Measurements from ENCODE around the gene RRM2. TPM values are rescaled to one million over a fixed set of nuclear protein-coding genes. Genes with fewer than 3 reads are reported as not detected.

Gene RRM2
- total RNA-seq, 1 donor from 2014 or later = 11.9 TPM

GRCh38 chr2:10086950-10087349 lies 35.6 kb upstream of the RRM2 start:
- H3K9ac ChIP-seq (ENCODE audit: low read length) = no peak overlapping the region
- Mint-ChIP-seq H3K27ac (ENCODE audit: unreplicated experiment) (no peak overlapping the region), H3K4me1 (ENCODE audit: low read depth, unreplicated experiment) (peaks cover 13% of the 10 kb centered on the region), H3K9me3 (ENCODE audit: unreplicated experiment) (peaks cover 3% of the 10 kb centered on the region), H3K4me3 (ENCODE audit: unreplicated experiment) (no peak overlapping the region), H3K27me3 (ENCODE audit: low read depth, unreplicated experiment) (peaks cover 43% of the 10 kb centered on the region), H3K36me3 (ENCODE audit: low read depth, unreplicated experiment) (peaks cover 4% of the 10 kb centered on the region)
- no peaks in the 10 kb centered on the region for H4K20me1 ChIP-seq (ENCODE audit: insufficient read depth, low read length)
- peaks cover 48% of the 10 kb centered on the region for H3K27me3 ChIP-seq (ENCODE audit: insufficient read depth, low read length)
- no peak overlapping the region for H2AFZ ChIP-seq (ENCODE audit: low read depth, low read length)
- FAIRE-seq = no peak
- H3K9me3 ChIP-seq (ENCODE audit: insufficient read depth, low read depth, low read length) = peaks cover 5% of the 10 kb centered on the region
- TF ChIP-seq EZH2 (IDR thresholded peaks at IDR 0.05; ENCODE audit: insufficient read depth, low read length) = no peak
- TF ChIP-seq CTCF (IDR thresholded peaks at IDR 0.05; ENCODE audit: insufficient read depth, low read depth, low read length) = no peak
- no peak overlapping the region for H3K27ac ChIP-seq (ENCODE audit: low read depth, low read length)
- no peak overlapping the region for H3K4me3 ChIP-seq (ENCODE audit: insufficient read depth, low read depth, low read length)
- no peaks in the 10 kb centered on the region for H3K79me2 ChIP-seq (ENCODE audit: insufficient read depth, low read length)
- H3K4me2 ChIP-seq (ENCODE audit: low read length) = no peak overlapping the region
- H3K4me1 ChIP-seq (ENCODE audit: insufficient read depth, low read length) = no peaks in the 10 kb centered on the region
- H3K36me3 ChIP-seq (ENCODE audit: insufficient read depth, low read length) = no peaks in the 10 kb centered on the region
- DNase-seq (ENCODE audit: low read depth) = no peak

GRCh38 chr2:10087360-10087759 lies 35.2 kb upstream of the RRM2 start:
- TF ChIP-seq EZH2 (IDR thresholded peaks at IDR 0.05; ENCODE audit: insufficient read depth, low read length) = no peak
- TF ChIP-seq CTCF (IDR thresholded peaks at IDR 0.05; ENCODE audit: insufficient read depth, low read depth, low read length) = no peak
- no peak overlapping the region for H3K4me3 ChIP-seq (ENCODE audit: insufficient read depth, low read depth, low read length)
- H3K79me2 ChIP-seq (ENCODE audit: insufficient read depth, low read length) = no peaks in the 10 kb centered on the region
- H4K20me1 ChIP-seq (ENCODE audit: insufficient read depth, low read length) = no peaks in the 10 kb centered on the region
- no peak overlapping the region for H2AFZ ChIP-seq (ENCODE audit: low read depth, low read length)
- H3K9ac ChIP-seq (ENCODE audit: low read length) = no peak overlapping the region
- H3K4me2 ChIP-seq (ENCODE audit: low read length) = no peak overlapping the region
- H3K27me3 Mint-ChIP-seq (ENCODE audit: low read depth, unreplicated experiment) = peaks cover 42% of the 10 kb centered on the region
- H3K36me3 Mint-ChIP-seq (ENCODE audit: low read depth, unreplicated experiment) = peaks cover 4% of the 10 kb centered on the region
- H3K4me1 ChIP-seq (ENCODE audit: insufficient read depth, low read length) = no peaks in the 10 kb centered on the region
- H3K9me3 Mint-ChIP-seq (ENCODE audit: unreplicated experiment) = peaks cover 3% of the 10 kb centered on the region
- FAIRE-seq = no peak
- DNase-seq (ENCODE audit: low read depth) = no peak
- H3K27ac ChIP-seq (ENCODE audit: low read depth, low read length) = no peak overlapping the region
- H3K4me1 Mint-ChIP-seq (ENCODE audit: low read depth, unreplicated experiment) = peaks cover 13% of the 10 kb centered on the region
- H3K27me3 ChIP-seq (ENCODE audit: insufficient read depth, low read length) = peaks cover 49% of the 10 kb centered on the region
- H3K4me3 Mint-ChIP-seq (ENCODE audit: unreplicated experiment) = no peak overlapping the region
- H3K36me3 ChIP-seq (ENCODE audit: insufficient read depth, low read length) = no peaks in the 10 kb centered on the region
- H3K9me3 ChIP-seq (ENCODE audit: insufficient read depth, low read depth, low read length) = peaks cover 5% of the 10 kb centered on the region
- no peak overlapping the region for H3K27ac Mint-ChIP-seq (ENCODE audit: unreplicated experiment)

GRCh38 chr2:10089565-10090190 lies 32.9 kb upstream of the RRM2 start:
- H3K4me3 Mint-ChIP-seq (ENCODE audit: unreplicated experiment) = no peak overlapping the region
- Histone ChIP-seq H3K4me2 (ENCODE audit: low read length) (no peak overlapping the region), H3K9me3 (ENCODE audit: insufficient read depth, low read depth, low read length) (peaks cover 5% of the 10 kb centered on the region), H3K36me3 (ENCODE audit: insufficient read depth, low read length) (no peaks in the 10 kb centered on the region), H2AFZ (ENCODE audit: low read depth, low read length) (no peak overlapping the region), H4K20me1 (ENCODE audit: insufficient read depth, low read length) (no peaks in the 10 kb centered on the region), H3K4me1 (ENCODE audit: insufficient read depth, low read length) (no peaks in the 10 kb centered on the region), H3K27me3 (ENCODE audit: insufficient read depth, low read length) (peaks cover 40% of the 10 kb centered on the region), H3K4me3 (ENCODE audit: insufficient read depth, low read depth, low read length) (no peak overlapping the region), H3K9ac (ENCODE audit: low read length) (no peak overlapping the region), H3K27ac (ENCODE audit: low read depth, low read length) (no peak overlapping the region), H3K79me2 (ENCODE audit: insufficient read depth, low read length) (no peaks in the 10 kb centered on the region)
- no peak overlapping the region for H3K27ac Mint-ChIP-seq (ENCODE audit: unreplicated experiment)
- FAIRE-seq (no peak), DNase-seq (ENCODE audit: low read depth) (no peak)
- peaks cover 3% of the 10 kb centered on the region for H3K9me3 Mint-ChIP-seq (ENCODE audit: unreplicated experiment)
- TF ChIP-seq EZH2 (IDR thresholded peaks at IDR 0.05; ENCODE audit: insufficient read depth, low read length) = no peak
- TF ChIP-seq CTCF (IDR thresholded peaks at IDR 0.05; ENCODE audit: insufficient read depth, low read depth, low read length) = no peak
- H3K4me1 Mint-ChIP-seq (ENCODE audit: low read depth, unreplicated experiment) = no peaks in the 10 kb centered on the region
- peaks cover 38% of the 10 kb centered on the region for H3K27me3 Mint-ChIP-seq (ENCODE audit: low read depth, unreplicated experiment)
- peaks cover 4% of the 10 kb centered on the region for H3K36me3 Mint-ChIP-seq (ENCODE audit: low read depth, unreplicated experiment)

All from astrocyte (in vitro differentiated cells and primary cell).